GM10266 (cell line): ENCODE measurements around the gene GPR108.
"Not testable (repeated sequence)": the region's sequence is repeated elsewhere in the genome, so short reads cannot be mapped to it uniquely, and the experiment has no call there.

Experiments used
- DNase-seq: peaks from one replicate; pipeline ENCODE4 v3.0.0; 2012; ENCODE audit errors: extremely low spot score
- TF ChIP-seq, protein P1 (sequence below): IDR thresholded peaks from 2 replicates; pipeline ENCODE4 v1.5.1; 2012; ENCODE audit warnings: mild to moderate bottlenecking, low read depth; ENCODE audit not compliant: control insufficient read depth, insufficient read depth; ENCODE audit errors: missing control alignments

GPR108 gene

DNA sequence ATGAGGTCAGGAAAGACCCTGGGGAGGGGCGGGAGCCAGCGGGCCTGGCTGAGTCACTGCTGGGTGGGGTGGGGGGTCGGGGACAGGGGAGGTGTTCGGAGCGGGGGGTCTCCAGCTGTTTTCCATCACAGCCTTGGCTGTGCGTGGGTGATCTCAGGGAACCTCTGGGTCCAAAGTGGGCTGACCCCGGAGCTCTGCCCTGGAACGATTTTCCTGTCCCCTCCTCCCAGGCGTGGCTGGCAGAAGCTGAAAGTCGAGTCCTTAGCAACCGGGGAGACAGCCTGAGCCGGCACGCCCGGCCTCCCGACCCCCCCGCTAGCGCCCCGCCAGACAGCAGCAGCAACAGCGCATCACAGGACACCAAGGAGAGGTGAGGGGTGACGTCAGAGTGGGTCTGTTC, 12.7 kb upstream of the GPR108 start:
- TF ChIP-seq, protein P1, sequence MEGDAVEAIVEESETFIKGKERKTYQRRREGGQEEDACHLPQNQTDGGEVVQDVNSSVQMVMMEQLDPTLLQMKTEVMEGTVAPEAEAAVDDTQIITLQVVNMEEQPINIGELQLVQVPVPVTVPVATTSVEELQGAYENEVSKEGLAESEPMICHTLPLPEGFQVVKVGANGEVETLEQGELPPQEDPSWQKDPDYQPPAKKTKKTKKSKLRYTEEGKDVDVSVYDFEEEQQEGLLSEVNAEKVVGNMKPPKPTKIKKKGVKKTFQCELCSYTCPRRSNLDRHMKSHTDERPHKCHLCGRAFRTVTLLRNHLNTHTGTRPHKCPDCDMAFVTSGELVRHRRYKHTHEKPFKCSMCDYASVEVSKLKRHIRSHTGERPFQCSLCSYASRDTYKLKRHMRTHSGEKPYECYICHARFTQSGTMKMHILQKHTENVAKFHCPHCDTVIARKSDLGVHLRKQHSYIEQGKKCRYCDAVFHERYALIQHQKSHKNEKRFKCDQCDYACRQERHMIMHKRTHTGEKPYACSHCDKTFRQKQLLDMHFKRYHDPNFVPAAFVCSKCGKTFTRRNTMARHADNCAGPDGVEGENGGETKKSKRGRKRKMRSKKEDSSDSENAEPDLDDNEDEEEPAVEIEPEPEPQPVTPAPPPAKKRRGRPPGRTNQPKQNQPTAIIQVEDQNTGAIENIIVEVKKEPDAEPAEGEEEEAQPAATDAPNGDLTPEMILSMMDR, result no peak
- no peak for DNase-seq

DNA sequence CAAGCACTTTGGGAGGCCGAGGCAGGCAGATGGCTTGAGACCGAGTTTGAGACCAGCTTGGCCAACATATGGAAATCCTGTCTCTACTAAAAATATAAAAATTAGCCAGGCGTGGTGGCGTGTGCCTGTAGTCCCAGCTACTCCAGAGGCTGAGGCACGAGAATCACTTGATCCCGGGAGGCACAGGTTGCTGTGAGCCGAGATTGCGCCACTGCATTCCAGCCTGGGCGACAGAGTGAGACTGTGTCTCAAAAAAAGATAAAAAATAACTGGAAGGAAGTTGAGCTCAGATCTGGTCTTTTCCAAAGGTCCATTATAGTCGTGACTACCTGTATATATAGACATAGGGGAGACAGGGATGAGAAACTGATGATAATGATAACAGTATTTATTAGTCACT, 11.2 kb upstream of the GPR108 start:
- not testable (repeated sequence) for DNase-seq

- TF ChIP-seq, protein P1, result no peak
- DNase-seq, result no peak
Observed at GRCh38 chr19:6745965-6746364, 8.6 kb upstream of the GPR108 start.

DNA sequence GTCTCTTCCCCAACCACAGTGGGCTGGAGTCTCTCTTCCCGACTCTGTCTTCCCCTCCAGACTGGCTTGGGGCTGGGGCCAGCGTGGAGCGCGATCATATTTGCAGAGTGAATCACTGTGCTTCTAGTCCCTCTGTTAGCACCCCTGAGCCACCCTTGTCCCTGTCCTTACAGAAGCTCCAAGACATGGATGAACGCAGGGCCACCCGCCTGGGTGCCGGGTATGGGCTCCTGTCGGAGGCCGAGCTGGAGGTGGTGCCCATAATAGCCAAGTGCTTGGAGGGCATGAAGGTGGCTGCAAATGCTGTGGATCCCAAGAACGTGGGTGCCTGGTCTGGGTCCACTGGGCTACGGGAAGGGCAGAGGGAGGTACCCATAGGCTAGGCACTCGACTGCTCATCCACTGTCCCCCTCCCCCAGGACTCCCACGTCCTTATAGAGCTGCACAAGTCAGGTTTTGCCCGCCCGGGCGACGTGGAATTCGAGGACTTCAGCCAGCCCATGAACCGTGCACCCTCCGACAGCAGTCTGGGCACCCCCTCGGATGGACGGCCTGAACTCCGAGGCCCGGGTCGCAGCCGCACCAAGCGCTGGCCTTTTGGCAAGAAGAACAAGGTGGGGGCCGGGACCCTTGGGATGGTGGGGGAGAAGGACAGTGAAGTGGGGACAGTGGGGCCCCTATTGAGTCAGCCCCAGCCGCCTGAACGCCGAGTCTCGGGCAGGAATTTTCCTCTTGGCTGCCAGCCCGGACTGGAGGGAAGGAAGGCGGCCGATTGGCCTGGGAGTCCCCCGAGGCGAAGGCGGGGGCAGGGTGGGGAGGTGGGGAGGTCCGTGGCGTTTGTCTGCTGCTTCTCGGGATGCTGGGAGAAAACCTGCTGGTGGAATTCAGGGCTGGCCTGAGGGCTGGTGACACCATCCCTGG, 7.3 kb upstream of the GPR108 start:
- TF ChIP-seq, protein P1, result no peak
- DNase-seq, result no peak

DNA sequence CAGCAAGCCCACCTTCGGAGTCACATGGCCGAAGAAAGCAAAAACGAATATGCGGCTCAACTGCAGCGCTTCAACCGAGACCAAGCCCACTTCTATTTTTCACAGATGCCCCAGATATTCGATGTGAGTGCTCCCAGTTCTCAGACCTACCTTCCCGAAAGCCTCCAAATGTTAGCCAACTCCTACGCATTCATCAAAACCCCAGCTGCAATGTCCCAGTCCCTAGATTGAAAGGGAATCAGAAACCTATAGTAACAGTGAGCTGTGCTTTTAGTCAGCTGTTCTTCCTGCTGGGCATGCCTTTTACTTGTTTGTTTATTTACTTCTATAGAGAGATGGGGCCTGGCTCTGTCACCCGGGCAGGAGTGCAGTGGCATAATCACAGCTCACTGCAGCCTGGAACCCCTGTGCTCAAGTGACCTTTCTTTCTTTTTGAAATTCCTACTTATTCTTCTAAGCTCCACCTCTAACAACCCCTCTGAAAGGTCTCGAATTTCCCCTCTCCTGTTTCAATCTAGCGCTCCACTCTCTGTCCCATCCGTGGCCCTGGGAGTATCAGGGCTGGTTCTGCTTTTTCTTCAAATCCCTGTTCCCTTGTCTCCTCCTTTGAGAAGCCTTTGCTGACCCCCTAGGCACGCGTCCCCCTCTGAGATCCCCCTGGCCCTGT, 6.5 kb upstream of the GPR108 start:
- TF ChIP-seq, protein P1, result no peak
- DNase-seq, result no peak

DNA sequence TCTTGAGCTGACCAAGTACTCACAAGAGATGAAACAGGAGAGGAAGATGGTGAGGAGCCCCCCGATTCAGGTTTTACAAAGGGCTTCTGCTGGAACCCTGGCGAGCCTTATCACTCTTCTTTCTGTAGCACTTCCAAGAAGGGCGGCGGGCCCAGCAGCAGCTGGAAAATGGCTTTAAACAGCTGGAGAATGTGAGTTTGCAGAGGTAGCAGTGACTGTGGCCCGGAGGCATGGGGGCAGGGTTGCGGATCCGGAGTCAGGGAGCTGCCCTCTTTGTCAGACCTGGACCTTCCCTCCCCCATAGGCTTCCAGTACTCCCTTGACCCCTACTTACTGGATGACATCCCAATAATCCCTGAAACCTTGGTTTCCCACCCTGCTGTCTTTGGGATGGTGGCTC, 5.7 kb upstream of the GPR108 start:
- no peak for DNase-seq
- TF ChIP-seq, protein P1, result no peak

- peak; percentile 64 for DNase-seq
- TF ChIP-seq, protein P1, result no peak
Observed at GRCh38 chr19:6740589-6741343, 3.4 kb upstream of the GPR108 start.
